Activated T-helper 17 cell treated with anti-CD3 and anti-CD28 coated beads, Interleukin-2, amount 50 U/mL, for 72 hours (primary cell): ENCODE measurements around the gene FLII. TPM values are rescaled to one million over a fixed set of nuclear protein-coding genes. Genes with fewer than 3 reads are reported as not detected.

ENCODE experiments used
- ATAC-seq: fragments of 150-1000 bp; cut with Tn5 transposase; replicated peaks from 2 replicates; pipeline ENCODE4 v1.10.0; 2021; ENCODE audit warnings: mild to moderate bottlenecking, moderate library complexity
- H3K27ac Mint-ChIP-seq: one replicate; pipeline ENCODE4 v1.8.0; 2022; ENCODE audit warnings: mixed read lengths
- H3K27me3 Mint-ChIP-seq: one replicate; pipeline ENCODE4 v1.8.0; 2022; ENCODE audit warnings: mixed read lengths
- H3K36me3 Mint-ChIP-seq: one replicate; pipeline ENCODE4 v1.8.0; 2022; ENCODE audit warnings: low read depth, mild to moderate bottlenecking, mixed read lengths
- H3K4me1 Mint-ChIP-seq: one replicate; pipeline ENCODE4 v1.8.0; 2022; ENCODE audit warnings: mixed read lengths
- H3K4me3 Mint-ChIP-seq: one replicate; pipeline ENCODE4 v1.8.0; 2022; ENCODE audit warnings: mild to moderate bottlenecking, mixed read lengths
- H3K9me3 Mint-ChIP-seq: one replicate; pipeline ENCODE4 v1.8.0; 2022; ENCODE audit warnings: mixed read lengths
- total RNA-seq, 2 donors: library from RNA; stranded (reverse); gene quantifications; one replicate each; pipeline ENCODE4 v1.2.3, GENCODE V29; 2022

FLII gene
- total RNA-seq, 2 donors from 2014 or later = 247 to 307 TPM

DNA sequence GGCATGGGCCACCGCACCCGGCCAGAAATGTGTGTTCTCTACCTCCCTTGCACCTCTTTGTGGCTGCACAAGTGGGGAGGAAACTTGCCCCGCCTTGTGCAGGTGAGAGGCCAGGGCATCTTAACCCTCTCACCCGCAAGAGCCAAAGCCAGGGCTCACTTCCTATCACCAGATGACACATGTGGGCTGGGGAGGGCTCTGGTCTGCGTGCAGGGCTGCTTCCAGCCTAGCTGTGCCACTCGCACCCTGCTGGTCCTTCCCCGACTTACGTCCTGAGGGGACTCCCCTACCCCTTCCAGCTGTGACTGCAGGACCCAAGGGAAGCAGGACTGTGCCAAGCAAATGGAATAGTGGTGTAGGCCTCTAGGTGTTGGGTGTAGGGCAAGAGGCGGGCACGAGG, 8.8 kb upstream of the FLII start:
- Mint-ChIP-seq H3K4me3 (no peak overlapping the region), H3K27me3 (no peaks in the 10 kb centered on the region), H3K36me3 (peaks cover 17% of the 10 kb centered on the region), H3K4me1 (no peaks in the 10 kb centered on the region), H3K9me3 (no peaks in the 10 kb centered on the region), H3K27ac (no peak overlapping the region)
- ATAC-seq = peak; percentile 21

GRCh38 chr17:18263885-18264682, 5.5 kb upstream of the FLII start:
- peaks cover 6% of the 10 kb centered on the region for H3K36me3 Mint-ChIP-seq
- H3K4me1 Mint-ChIP-seq = no peaks in the 10 kb centered on the region
- H3K9me3 Mint-ChIP-seq = no peaks in the 10 kb centered on the region
- ATAC-seq = no peak
- no peaks in the 10 kb centered on the region for H3K27me3 Mint-ChIP-seq
- no peak overlapping the region for H3K4me3 Mint-ChIP-seq
- H3K27ac Mint-ChIP-seq = no peak overlapping the region

DNA sequence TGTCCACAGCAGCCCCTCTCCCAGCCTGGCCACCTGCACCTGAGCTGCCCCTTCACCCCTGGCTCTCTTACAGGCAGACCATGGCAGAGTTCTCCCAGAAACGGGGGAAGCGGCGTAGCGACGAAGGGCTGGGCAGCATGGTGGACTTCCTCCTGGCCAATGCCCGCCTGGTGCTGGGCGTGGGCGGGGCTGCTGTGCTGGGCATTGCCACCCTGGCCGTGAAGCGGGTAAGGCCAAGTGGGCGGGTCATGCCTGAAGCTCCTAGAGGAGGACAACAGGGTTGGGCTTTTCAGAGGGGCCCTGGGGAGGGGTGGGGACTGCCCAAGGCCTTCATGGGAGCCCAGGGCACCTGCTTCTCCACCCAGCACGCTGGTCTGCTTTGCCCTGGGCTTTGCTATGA, 4.1 kb upstream of the FLII start:
- ATAC-seq = no peak
- H3K9me3 Mint-ChIP-seq = no peaks in the 10 kb centered on the region
- H3K4me3 Mint-ChIP-seq = no peak overlapping the region
- H3K4me1 Mint-ChIP-seq = no peaks in the 10 kb centered on the region
- peaks cover 10% of the 10 kb centered on the region for H3K36me3 Mint-ChIP-seq
- no peaks in the 10 kb centered on the region for H3K27me3 Mint-ChIP-seq
- peak overlapping the region; percentile 75 for H3K27ac Mint-ChIP-seq

DNA sequence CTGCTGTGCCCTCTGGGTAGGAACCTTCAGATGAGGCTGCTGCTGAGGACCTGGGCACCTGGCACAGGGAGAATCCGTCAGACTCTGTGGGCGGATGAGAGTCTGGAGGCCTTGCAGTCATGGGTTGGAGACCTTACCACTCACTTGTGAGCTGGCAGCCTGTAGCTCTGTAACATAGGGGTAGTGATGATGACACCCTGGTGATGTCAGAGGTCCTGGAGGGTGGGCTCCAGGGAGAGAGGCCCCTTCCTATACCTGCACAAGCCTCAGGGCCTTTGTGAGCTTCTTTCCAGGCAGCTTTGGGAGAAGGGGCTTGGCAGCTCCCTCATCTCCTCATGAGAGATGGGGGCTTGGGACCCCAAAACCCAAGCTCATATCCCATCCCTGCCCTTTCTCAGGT, 3.6 kb upstream of the FLII start:
- Mint-ChIP-seq H3K27me3 (no peaks in the 10 kb centered on the region), H3K36me3 (peaks cover 13% of the 10 kb centered on the region), H3K9me3 (no peaks in the 10 kb centered on the region), H3K4me3 (peak overlapping the region; percentile 84), H3K27ac (peak overlapping the region; percentile 75), H3K4me1 (peaks cover 2% of the 10 kb centered on the region)
- no peak for ATAC-seq

GRCh38 chr17:18261659-18262058, 3.1 kb upstream of the FLII start:
- Mint-ChIP-seq H3K27ac (peak overlapping the region; percentile 75), H3K36me3 (peaks cover 17% of the 10 kb centered on the region), H3K4me3 (peak overlapping the region; percentile 84), H3K9me3 (no peaks in the 10 kb centered on the region), H3K27me3 (no peaks in the 10 kb centered on the region), H3K4me1 (peaks cover 6% of the 10 kb centered on the region)
- ATAC-seq = no peak

GRCh38 chr17:18261146-18261515, 2.6 kb upstream of the FLII start:
- no peaks in the 10 kb centered on the region for H3K9me3 Mint-ChIP-seq
- peak overlapping the region; percentile 75 for H3K27ac Mint-ChIP-seq
- H3K36me3 Mint-ChIP-seq = peaks cover 23% of the 10 kb centered on the region
- peak; percentile 33 for ATAC-seq
- peaks cover 8% of the 10 kb centered on the region for H3K4me1 Mint-ChIP-seq
- no peaks in the 10 kb centered on the region for H3K27me3 Mint-ChIP-seq
- H3K4me3 Mint-ChIP-seq = peak overlapping the region; percentile 84

- Mint-ChIP-seq H3K36me3 (peaks cover 29% of the 10 kb centered on the region), H3K4me1 (peaks cover 8% of the 10 kb centered on the region), H3K27ac (peak within 1 kb of the TSS; percentile 75), H3K9me3 (no peaks in the 10 kb centered on the region), H3K4me3 (peak within 1 kb of the TSS; percentile 84), H3K27me3 (no peaks in the 10 kb centered on the region)
- ATAC-seq = peak; percentile 84
These were observed 2.0 kb upstream of the FLII start, which contains the start of gene MIEF2 for GRCh38 chr17:18260332-18261145. TSS of gene MIEF2 (plus strand) at chr17:18260662. CDS start at chr17:18262721, 2,059 bp downstream.

DNA sequence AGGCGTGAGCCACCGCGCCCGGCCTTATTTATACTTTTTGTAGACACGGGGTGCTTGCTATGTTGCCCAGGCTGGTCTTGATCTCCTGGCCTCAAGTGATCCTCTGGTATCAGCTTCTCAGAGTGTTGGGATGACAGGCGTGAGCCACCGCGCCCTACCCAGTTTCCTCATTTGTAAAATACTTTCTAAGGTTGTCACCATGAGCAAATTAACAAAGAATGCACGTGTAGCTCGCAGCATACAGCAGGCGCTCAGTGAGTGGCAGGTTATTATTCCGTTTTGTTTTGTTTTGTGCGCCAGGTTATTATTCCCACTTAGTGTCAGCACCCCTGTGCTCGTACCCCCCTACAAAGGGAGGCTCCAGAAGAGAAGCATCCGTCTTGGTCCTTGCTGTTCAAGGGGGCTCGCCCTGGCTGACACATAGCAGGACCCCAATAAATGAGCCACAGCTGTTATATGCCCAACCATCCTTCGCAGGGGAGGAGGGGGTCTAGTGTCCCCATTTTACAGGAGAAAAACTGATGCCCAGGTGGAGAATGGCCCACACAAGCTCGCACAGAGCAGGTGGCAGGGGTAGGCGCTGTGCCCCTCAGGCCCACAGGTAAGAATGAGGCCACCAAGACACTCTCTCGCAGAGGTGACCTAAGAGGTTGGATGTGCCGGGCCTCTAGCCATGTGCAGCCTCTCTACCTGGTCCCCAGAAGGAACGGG, 1.2 kb upstream of the FLII start:
- no peaks in the 10 kb centered on the region for H3K27me3 Mint-ChIP-seq
- peaks cover 8% of the 10 kb centered on the region for H3K4me1 Mint-ChIP-seq
- no peaks in the 10 kb centered on the region for H3K9me3 Mint-ChIP-seq
- peaks cover 36% of the 10 kb centered on the region for H3K36me3 Mint-ChIP-seq
- no peak for ATAC-seq
- H3K27ac Mint-ChIP-seq = peak overlapping the region; percentile 67
- peak overlapping the region; percentile 84 for H3K4me3 Mint-ChIP-seq

GRCh38 chr17:18257982-18258355, 569 bp downstream of the FLII start:
- peaks cover 8% of the 10 kb centered on the region for H3K4me1 Mint-ChIP-seq

DNA sequence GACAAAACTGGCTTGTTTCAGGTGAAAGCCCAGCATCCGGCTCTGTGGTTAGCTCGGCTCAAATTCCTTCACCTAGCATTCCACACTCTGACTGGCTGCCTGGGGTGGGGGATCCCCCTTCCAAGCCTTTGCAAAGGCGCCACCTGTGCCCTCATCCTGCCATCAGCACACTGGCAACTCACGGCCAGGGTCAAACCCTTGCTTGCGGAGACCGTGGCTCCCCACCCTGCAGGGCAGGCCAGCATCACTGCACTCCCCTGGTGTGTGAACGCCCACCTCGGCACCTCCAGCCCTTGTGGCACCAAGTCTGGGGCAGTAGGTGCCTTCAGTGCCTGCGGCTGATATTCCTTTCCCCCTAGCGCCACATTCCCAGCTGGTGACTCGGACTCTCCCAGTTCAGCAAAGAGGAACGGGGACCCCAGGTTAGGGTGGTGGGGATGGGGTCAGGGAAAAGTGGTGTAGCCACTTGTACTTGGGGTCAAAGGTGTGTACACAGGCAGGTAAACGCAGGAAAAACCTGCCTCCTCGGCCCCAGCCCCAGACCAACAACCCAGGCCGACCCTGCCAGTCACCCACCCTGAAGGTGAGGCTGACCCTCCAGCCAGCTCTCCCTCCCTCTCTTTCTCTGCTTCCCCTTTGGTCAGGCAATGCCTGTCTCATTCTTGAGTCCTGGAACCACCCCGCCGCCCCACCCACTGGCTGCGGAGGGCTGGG, 1.1 kb downstream of the FLII start:
- peak overlapping the region; percentile 96 for H3K4me3 Mint-ChIP-seq
- peak; percentile 11 for ATAC-seq
- H3K4me1 Mint-ChIP-seq = peaks cover 8% of the 10 kb centered on the region

More at GRCh38 chr17:18257982-18258355, 569 bp downstream of the FLII start:
- H3K36me3 Mint-ChIP-seq = peaks cover 49% of the 10 kb centered on the region
- peak overlapping the region; percentile 96 for H3K4me3 Mint-ChIP-seq
- H3K9me3 Mint-ChIP-seq = no peaks in the 10 kb centered on the region
- peak overlapping the region; percentile 90 for H3K27ac Mint-ChIP-seq
- peak; percentile 69 for ATAC-seq
- H3K27me3 Mint-ChIP-seq = no peaks in the 10 kb centered on the region

DNA sequence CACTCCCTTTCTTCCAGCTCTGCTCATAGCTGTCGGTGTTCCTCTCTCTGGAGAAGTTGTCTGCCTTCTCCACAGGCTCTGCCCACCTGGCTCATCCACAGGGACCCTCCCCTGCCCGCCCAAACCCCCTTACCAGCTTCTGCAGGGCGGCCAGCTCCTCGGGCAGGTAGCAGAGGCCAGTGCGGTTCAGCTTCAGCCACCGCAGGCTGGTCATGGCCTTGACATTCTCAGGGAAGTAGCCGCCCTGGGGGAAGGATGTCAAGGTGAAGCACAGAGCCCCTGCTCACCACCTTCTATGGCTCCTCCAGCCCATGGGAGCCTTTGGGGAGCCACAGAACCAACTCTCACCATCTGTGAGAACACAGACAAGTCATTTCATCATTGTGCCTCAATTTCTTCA, 1.8 kb downstream of the FLII start:
- Mint-ChIP-seq H3K4me1 (peaks cover 8% of the 10 kb centered on the region), H3K27ac (peak overlapping the region; percentile 90), H3K9me3 (no peaks in the 10 kb centered on the region), H3K27me3 (no peaks in the 10 kb centered on the region), H3K4me3 (peak overlapping the region; percentile 96), H3K36me3 (peaks cover 59% of the 10 kb centered on the region)
- ATAC-seq = no peak

More for the DNA sequence above, 1.1 kb downstream of the FLII start:
- Mint-ChIP-seq H3K27ac (peak overlapping the region; percentile 90), H3K27me3 (no peaks in the 10 kb centered on the region), H3K9me3 (no peaks in the 10 kb centered on the region), H3K36me3 (peaks cover 54% of the 10 kb centered on the region)

GRCh38 chr17:18256351-18256750, 2.2 kb downstream of the FLII start:
- no peaks in the 10 kb centered on the region for H3K27me3 Mint-ChIP-seq
- peaks cover 8% of the 10 kb centered on the region for H3K4me1 Mint-ChIP-seq
- H3K36me3 Mint-ChIP-seq = peaks cover 63% of the 10 kb centered on the region
- no peak overlapping the region for H3K27ac Mint-ChIP-seq
- H3K4me3 Mint-ChIP-seq = peak overlapping the region; percentile 96
- no peaks in the 10 kb centered on the region for H3K9me3 Mint-ChIP-seq
- no peak for ATAC-seq

- H3K27me3 Mint-ChIP-seq = no peaks in the 10 kb centered on the region
- H3K4me3 Mint-ChIP-seq = no peak overlapping the region
- H3K36me3 Mint-ChIP-seq = peaks cover 76% of the 10 kb centered on the region
- H3K9me3 Mint-ChIP-seq = no peaks in the 10 kb centered on the region
- peaks cover 8% of the 10 kb centered on the region for H3K4me1 Mint-ChIP-seq
- no peak for ATAC-seq
- no peak overlapping the region for H3K27ac Mint-ChIP-seq
These were observed 3.5 kb downstream of the FLII start for GRCh38 chr17:18254888-18255649.
